Activated CD8-positive, alpha-beta T cell treated with anti-CD3 and anti-CD28 coated beads, Interleukin-2, amount 10 ng/mL, durations not matched to agents 7 days and 5 days (primary cell): ENCODE data around the gene NUP160. TPM values are rescaled to one million over a fixed set of nuclear protein-coding genes. Genes with fewer than 3 reads are reported as not detected.
"Not testable (repeated sequence)": the region's sequence is repeated elsewhere in the genome, so short reads cannot be mapped to it uniquely, and the experiment has no call there.

Experiments
- ATAC-seq: fragments of 150-1000 bp; cut with Tn5 transposase; one replicate; pipeline ENCODE4 v1.10.0; 2021; ENCODE audit warnings: moderate library complexity
- CTCF ChIA-PET: fragments of 350-600 bp; sonication (Branson Sonifier 250); formaldehyde crosslinking; loops from one replicate; lab custom pipeline; 2021; ENCODE audit warnings: antibody characterized with exemption; lab: Charles Lee
- POLR2A ChIA-PET: fragments of 350-600 bp; sonication (Branson Sonifier 250); formaldehyde crosslinking; loops from one replicate; lab custom pipeline; 2021; ENCODE audit warnings: antibody characterized with exemption; lab: Charles Lee
- DNase-seq: peaks from one replicate; pipeline ENCODE4 v3.0.0-alpha.2; 2020
- H3K27ac Mint-ChIP-seq: one replicate; pipeline ENCODE4 v1.8.0; 2021; ENCODE audit warnings: mild to moderate bottlenecking, mixed read lengths
- H3K27me3 Mint-ChIP-seq: one replicate; pipeline ENCODE4 v1.8.0; 2021; ENCODE audit warnings: low read depth, mixed read lengths
- H3K36me3 Mint-ChIP-seq: one replicate; pipeline ENCODE4 v1.8.0; 2021; ENCODE audit warnings: low read depth, mixed read lengths
- H3K4me1 Mint-ChIP-seq: one replicate; pipeline ENCODE4 v1.8.0; 2021; ENCODE audit warnings: low read depth, mixed read lengths
- H3K4me3 Mint-ChIP-seq: one replicate; pipeline ENCODE4 v1.8.0; 2021; ENCODE audit warnings: mild to moderate bottlenecking, mixed read lengths
- H3K9me3 Mint-ChIP-seq: one replicate; pipeline ENCODE4 v1.8.0; 2022; ENCODE audit warnings: mixed read lengths; ENCODE audit not compliant: insufficient read depth
- total RNA-seq, 2 experiments: library from RNA; stranded (reverse); gene quantifications; one replicate each; pipeline ENCODE4 v1.2.3, GENCODE V29; 2021

The NUP160 gene
- total RNA-seq, 2 experiments from 2014 or later = 67.8 to 70.8 TPM

- ATAC-seq = no peak
- H3K9me3 Mint-ChIP-seq = no peaks in the 10 kb centered on the region
- ChIA-PET CTCF (no interaction called here), POLR2A (no interaction called here)
- DNase-seq = no peak
- no peak overlapping the region for H3K4me3 Mint-ChIP-seq
- H3K27me3 Mint-ChIP-seq = no peaks in the 10 kb centered on the region
- no peak overlapping the region for H3K27ac Mint-ChIP-seq
- peaks cover 6% of the 10 kb centered on the region for H3K4me1 Mint-ChIP-seq
- peaks cover 45% of the 10 kb centered on the region for H3K36me3 Mint-ChIP-seq
These were observed 63.3 kb downstream of the NUP160 start for GRCh38 chr11:47784785-47785381.

DNA sequence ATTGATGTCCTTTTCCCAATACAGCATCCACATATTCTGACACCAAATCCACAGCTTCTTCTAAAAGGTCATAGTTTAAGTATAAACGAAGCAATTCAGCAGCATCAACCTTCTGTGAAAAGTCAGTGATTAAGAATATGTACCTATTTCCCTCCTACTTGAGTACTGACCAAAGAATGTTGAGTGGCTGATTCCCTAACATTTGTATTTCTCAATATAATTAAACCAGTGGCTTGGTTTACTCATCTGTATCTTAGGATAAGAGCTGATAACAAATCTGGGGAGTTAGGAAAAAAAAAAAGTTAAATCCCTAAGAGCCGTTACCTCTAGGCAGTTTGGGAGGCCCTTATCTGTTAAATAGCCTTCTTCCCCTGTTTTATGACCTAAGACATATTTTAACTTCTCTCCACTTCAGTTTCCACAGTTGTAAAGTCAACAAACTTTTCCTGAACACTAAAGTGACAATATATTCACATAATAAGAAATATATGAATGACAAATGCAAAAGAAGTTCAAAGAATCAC, 65.0 kb downstream of the NUP160 start:
- DNase-seq (no peak), ATAC-seq (no peak)
- H3K4me1 Mint-ChIP-seq = peaks cover under 1% of the 10 kb centered on the region
- H3K27ac Mint-ChIP-seq = no peak overlapping the region
- H3K36me3 Mint-ChIP-seq = peaks cover 51% of the 10 kb centered on the region
- ChIA-PET CTCF (no interaction called here), POLR2A (no interaction called here)
- no peaks in the 10 kb centered on the region for H3K27me3 Mint-ChIP-seq
- no peak overlapping the region for H3K4me3 Mint-ChIP-seq
- H3K9me3 Mint-ChIP-seq = no peaks in the 10 kb centered on the region

- ATAC-seq (no peak), DNase-seq (no peak)
- Mint-ChIP-seq H3K4me1 (no peaks in the 10 kb centered on the region), H3K36me3 (peaks cover 54% of the 10 kb centered on the region), H3K4me3 (no peak overlapping the region), H3K27ac (no peak overlapping the region), H3K27me3 (no peaks in the 10 kb centered on the region), H3K9me3 (no peaks in the 10 kb centered on the region)
- POLR2A ChIA-PET = interaction anchor here (1.4 kb wide), 1 partner anchor 12 kb away, joined by 6 read pairs; the partner anchor contains the start of gene FNBP4
- CTCF ChIA-PET = interaction anchor here (1.3 to 2.2 kb wide), 2 partner anchors 11 to 29 kb away, joined by 3 to 8 read pairs; no protein-coding TSS in a partner anchor
These were observed 69.2 kb downstream of the NUP160 start for GRCh38 chr11:47778878-47779483.

DNA sequence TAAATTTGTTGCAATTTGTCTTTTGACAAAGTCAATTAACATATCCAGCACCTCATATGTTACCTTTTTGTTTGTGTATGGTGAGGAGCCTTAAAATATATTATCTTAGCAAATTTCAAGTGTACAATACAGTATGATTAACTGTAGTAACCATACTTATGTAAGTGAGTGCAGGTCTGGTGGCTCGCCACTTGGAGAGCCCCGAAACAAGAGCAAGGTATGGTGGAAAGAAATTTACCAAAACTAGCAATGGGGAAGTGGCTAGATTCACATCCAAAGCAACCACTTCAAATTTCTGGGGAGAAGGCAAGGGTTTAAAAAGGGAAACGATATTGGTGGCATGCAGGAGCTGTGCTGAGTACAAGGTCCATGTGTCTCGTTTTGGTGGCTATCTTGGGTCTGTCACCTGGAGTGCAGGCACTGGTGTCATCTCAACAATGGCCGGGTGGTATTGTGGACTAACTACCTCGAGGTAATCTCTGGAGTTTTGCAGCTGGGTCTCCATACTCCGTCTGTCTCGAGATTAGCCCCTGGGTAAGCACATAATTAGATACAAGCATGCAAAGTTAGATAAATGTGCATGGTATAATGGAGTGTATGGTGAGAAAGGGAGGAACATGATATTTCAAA, 72.8 kb downstream of the NUP160 start:
- ChIA-PET POLR2A (interaction anchor here (0.7 kb wide), 1 partner anchor 10 kb away, joined by 3 read pairs; no protein-coding TSS in a partner anchor), CTCF (interaction anchor here (1.1 kb wide), 1 partner anchor 222 kb away, joined by 4 read pairs; no protein-coding TSS in a partner anchor)
- no peak overlapping the region for H3K4me3 Mint-ChIP-seq
- H3K36me3 Mint-ChIP-seq = peaks cover 39% of the 10 kb centered on the region
- H3K27me3 Mint-ChIP-seq = no peaks in the 10 kb centered on the region
- H3K4me1 Mint-ChIP-seq = no peaks in the 10 kb centered on the region
- H3K9me3 Mint-ChIP-seq = no peaks in the 10 kb centered on the region
- ATAC-seq (no peak), DNase-seq (no peak)
- H3K27ac Mint-ChIP-seq = peak overlapping the region; percentile 21

GRCh38 chr11:47773882-47774281, 74.3 kb downstream of the NUP160 start:
- ChIA-PET CTCF (no interaction called here), POLR2A (no interaction called here)
- H3K36me3 Mint-ChIP-seq = peaks cover 25% of the 10 kb centered on the region
- ATAC-seq (no peak), DNase-seq (no peak)
- no peaks in the 10 kb centered on the region for H3K27me3 Mint-ChIP-seq
- no peak overlapping the region for H3K27ac Mint-ChIP-seq
- peaks cover 5% of the 10 kb centered on the region for H3K4me1 Mint-ChIP-seq
- H3K4me3 Mint-ChIP-seq = no peak overlapping the region
- H3K9me3 Mint-ChIP-seq = no peaks in the 10 kb centered on the region

DNA sequence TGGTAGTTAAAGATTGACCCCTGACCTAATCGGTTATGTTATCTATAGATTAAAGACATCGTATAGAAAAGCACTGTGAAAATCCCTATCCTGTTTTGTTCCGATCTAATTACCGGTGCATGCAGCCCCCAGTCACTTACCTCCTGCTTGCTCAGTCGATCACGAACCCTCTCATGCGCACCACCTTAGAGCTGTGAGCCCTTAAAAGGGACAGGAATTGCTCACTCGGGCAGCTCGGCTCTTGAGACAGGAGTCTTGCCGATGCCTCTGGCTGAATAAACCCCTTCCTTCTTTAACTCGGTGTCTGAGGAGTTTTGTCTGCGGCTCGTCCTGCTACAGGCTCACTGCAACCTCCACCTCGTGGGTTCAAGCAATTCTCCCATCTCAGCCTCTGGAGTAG, 78.6 kb downstream of the NUP160 start:
- POLR2A ChIA-PET = interaction anchor here (0.6 kb wide), 1 partner anchor 178 kb away, joined by 3 read pairs; no protein-coding TSS in a partner anchor
- CTCF ChIA-PET = interaction anchor here (0.9 to 2.2 kb wide), 2 partner anchors 8 to 191 kb away, joined by 3 to 8 read pairs; partner anchors contain the start of genes KBTBD4 and NDUFS3
- H3K4me1 Mint-ChIP-seq = peaks cover 21% of the 10 kb centered on the region
- not testable (repeated sequence) for DNase-seq, ATAC-seq, H3K9me3 Mint-ChIP-seq, H3K27me3 Mint-ChIP-seq
- peak overlapping the region; percentile 22 for H3K4me3 Mint-ChIP-seq
- H3K36me3 Mint-ChIP-seq = peaks cover 17% of the 10 kb centered on the region
- peak overlapping the region; percentile 60 for H3K27ac Mint-ChIP-seq

- DNase-seq (peak; percentile 40), ATAC-seq (no peak)
- Mint-ChIP-seq H3K4me1 (peaks cover 28% of the 10 kb centered on the region), H3K27me3 (no peaks in the 10 kb centered on the region), H3K27ac (peak overlapping the region; percentile 100), H3K4me3 (peak overlapping the region; percentile 95), H3K36me3 (peaks cover 24% of the 10 kb centered on the region), H3K9me3 (no peaks in the 10 kb centered on the region)
- ChIA-PET POLR2A (interaction anchor here (0.6 to 1.1 kb wide), 10 partner anchors 11 to 1419 kb away, joined by 3 to 4 read pairs (median 3); partner anchors contain the start of genes AGBL2, ARHGAP1 and ZNF408), CTCF (interaction anchor here (2.2 kb wide), 1 partner anchor 10 kb away, joined by 8 read pairs; no protein-coding TSS in a partner anchor)
These were observed 80.0 kb downstream of the NUP160 start for GRCh38 chr11:47768101-47768612.

- peak; percentile 49 for ATAC-seq
- ChIA-PET CTCF (interaction anchor here (0.9 kb wide), 1 partner anchor 392 kb away, joined by 3 read pairs; no protein-coding TSS in a partner anchor), POLR2A (interaction anchor here (0.6 to 2.6 kb wide), 9 partner anchors 12 to 1092 kb away, joined by 3 to 13 read pairs (median 3); partner anchors contain the start of genes AGBL2 and PSMC3)
- Mint-ChIP-seq H3K36me3 (peaks cover 30% of the 10 kb centered on the region), H3K4me1 (peaks cover 28% of the 10 kb centered on the region), H3K27ac (peak overlapping the region; percentile 100), H3K9me3 (no peaks in the 10 kb centered on the region), H3K4me3 (peak overlapping the region; percentile 95), H3K27me3 (no peaks in the 10 kb centered on the region)
- peak; percentile 85 for DNase-seq
These were observed 81.5 kb downstream of the NUP160 start for GRCh38 chr11:47766509-47767227.

DNA sequence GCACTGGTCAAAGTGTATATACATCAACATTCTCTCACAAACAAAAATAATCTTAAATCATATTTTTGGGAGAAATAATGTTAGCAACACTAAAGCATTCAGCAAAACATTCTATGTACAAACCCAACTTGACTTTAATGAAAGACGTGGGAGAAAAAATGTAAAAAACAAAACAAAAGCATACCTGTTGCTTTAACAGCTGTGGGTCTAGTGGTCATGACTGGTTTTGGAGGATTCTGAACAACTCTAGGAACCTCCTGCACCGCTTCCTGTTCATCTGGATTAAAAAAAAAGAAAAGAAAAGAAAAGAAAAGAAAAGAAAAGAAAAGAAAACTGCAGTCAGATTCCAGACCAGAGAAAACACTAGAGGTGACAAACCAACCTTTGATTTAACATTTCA, 83.1 kb downstream of the NUP160 start:
- ATAC-seq (no peak), DNase-seq (peak; percentile 34)
- H3K27ac Mint-ChIP-seq = peak overlapping the region; percentile 98
- no peaks in the 10 kb centered on the region for H3K27me3 Mint-ChIP-seq
- POLR2A ChIA-PET = interaction anchor here (0.6 to 2.6 kb wide), 3 partner anchors 10 to 146 kb away, joined by 3 to 13 read pairs (median 3); partner anchors contain the start of gene AGBL2
- H3K36me3 Mint-ChIP-seq = peaks cover 43% of the 10 kb centered on the region
- CTCF ChIA-PET = interaction anchor here (1.6 kb wide), 1 partner anchor 50 kb away, joined by 4 read pairs; the partner anchor contains the start of gene AGBL2
- no peaks in the 10 kb centered on the region for H3K9me3 Mint-ChIP-seq
- H3K4me1 Mint-ChIP-seq = peaks cover 28% of the 10 kb centered on the region
- H3K4me3 Mint-ChIP-seq = peak overlapping the region; percentile 95

DNA sequence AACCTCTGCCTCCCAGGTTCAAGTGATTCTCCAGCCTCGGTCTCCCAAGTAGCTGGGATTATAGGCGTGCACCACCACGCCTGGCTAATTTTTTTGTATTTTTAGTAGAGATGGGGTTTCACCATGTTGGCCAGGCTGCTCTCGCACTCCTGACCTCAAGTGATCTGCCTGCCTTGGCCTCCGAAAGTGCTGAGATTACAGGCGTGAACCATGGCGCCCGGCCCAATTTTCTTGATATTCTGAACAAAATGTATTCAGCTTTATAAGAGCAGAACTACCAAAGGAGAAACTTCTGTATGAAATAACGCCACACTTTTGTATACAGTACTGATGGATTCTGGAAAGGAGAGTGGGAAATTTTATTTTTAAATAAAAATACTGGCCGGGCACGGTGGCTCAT, 88.9 kb downstream of the NUP160 start:
- CTCF ChIA-PET = interaction anchor here (0.6 kb wide), 1 partner anchor 21 kb away, joined by 3 read pairs; no protein-coding TSS in a partner anchor
- H3K4me3 Mint-ChIP-seq, POLR2A ChIA-PET, H3K27me3 Mint-ChIP-seq, H3K9me3 Mint-ChIP-seq, H3K4me1 Mint-ChIP-seq, ATAC-seq, H3K27ac Mint-ChIP-seq, DNase-seq: not testable (repeated sequence)
- H3K36me3 Mint-ChIP-seq = peaks cover 69% of the 10 kb centered on the region
